ENCODE measurements around the gene CACUL1. TPM values are rescaled to one million over a fixed set of nuclear protein-coding genes. Genes with fewer than 3 reads are reported as not detected.

Gene CACUL1
- 10 to 100 TPM; 37.9 to 49.3 TPM for total RNA-seq

DNA sequence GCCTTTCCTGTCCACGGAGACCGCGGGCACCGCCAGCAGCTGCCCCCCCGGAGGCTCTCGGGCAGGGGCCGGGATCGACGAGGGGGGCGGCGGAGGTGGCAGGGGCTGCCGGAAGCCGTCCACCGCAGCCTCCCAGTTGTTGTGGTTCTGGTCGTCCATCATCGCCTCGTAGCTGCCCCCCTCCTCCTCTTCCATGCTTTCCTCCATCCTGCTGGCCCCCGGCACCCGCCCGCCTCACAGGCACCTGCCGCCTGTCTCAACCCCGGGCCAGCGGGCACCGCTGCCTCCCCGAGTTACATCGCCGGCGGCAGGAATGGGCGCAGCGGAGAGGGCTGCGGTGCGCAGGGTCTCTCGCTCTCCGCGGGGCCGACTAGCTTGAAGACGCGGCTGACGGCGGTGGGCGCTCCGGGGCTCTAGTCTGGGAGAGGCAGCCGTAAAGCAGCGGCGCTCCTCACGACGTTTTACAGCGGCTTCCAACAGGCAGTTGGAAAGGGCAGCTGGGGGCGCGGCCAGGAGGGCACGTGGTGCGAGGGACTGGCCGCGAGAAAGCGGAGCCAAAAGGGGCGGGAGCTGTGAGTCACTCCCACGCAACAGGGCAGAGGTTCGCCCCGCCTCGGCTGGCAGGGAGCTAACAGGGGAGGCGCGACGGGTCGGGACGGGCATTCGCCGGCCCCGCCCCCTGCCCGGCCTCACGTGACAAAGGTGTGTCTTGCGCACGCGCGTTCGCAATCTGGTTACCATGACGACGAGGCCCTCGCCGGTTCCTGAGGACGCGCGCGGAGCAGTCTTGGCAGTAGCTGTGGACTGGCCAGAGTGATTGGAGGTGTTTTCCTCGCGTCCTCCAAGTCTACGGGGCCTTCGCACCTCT lies at the start of gene CACUL1:
Gene CACUL1, minus strand, starts transcription at position 415 of the 868 bp plus-strand sequence. Its CDS starts 208 bp downstream, at position 207.
- H3K27me3 ChIP-seq, result no peaks in the 10 kb centered on the region
- DNase-seq, result peak; percentile 100
- no peaks in the 10 kb centered on the region for H3K36me3 ChIP-seq
- no peaks in the 10 kb centered on the region for H3K9me3 ChIP-seq
- intact Hi-C loops (cut with DNase I), result no loop called here
- peak within 1 kb of the TSS; percentile 85 for H3K27ac ChIP-seq
- H3K4me3 ChIP-seq, result peak within 1 kb of the TSS; percentile 99
- H3K4me1 ChIP-seq, result peaks cover 5% of the 10 kb centered on the region
- peak within 1 kb of the TSS; percentile 86 to 98 for H3K9ac ChIP-seq (ENCODE audit: low read depth in 2 of 2, low read length in 2 of 2)
- TF ChIP-seq, protein P1, sequence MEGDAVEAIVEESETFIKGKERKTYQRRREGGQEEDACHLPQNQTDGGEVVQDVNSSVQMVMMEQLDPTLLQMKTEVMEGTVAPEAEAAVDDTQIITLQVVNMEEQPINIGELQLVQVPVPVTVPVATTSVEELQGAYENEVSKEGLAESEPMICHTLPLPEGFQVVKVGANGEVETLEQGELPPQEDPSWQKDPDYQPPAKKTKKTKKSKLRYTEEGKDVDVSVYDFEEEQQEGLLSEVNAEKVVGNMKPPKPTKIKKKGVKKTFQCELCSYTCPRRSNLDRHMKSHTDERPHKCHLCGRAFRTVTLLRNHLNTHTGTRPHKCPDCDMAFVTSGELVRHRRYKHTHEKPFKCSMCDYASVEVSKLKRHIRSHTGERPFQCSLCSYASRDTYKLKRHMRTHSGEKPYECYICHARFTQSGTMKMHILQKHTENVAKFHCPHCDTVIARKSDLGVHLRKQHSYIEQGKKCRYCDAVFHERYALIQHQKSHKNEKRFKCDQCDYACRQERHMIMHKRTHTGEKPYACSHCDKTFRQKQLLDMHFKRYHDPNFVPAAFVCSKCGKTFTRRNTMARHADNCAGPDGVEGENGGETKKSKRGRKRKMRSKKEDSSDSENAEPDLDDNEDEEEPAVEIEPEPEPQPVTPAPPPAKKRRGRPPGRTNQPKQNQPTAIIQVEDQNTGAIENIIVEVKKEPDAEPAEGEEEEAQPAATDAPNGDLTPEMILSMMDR (IDR thresholded peaks at IDR 0.05), result no peak

DNA sequence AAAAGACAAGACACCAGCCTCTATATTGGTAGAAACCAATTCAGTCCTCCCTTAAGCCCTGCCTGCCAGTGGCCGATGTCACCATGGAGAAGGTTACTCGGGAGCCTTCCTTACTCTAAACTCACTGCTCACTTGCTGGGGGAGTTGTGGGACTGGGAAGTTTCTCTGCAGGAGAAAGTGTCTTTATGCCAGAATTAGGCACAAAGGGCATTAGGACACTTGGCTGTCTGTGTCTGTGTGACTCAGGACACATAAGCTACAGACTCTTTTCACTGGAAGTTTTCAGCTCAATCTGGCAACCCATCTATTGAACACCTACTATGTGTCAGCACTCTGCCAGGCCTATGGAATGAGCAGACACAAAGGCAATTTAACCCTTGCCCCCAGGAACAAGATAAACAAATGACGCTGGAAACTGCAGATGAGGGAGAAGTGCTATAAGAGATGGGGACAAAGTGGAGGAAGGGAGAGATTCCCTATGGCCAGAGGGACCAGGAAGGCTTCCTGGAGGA lies 49.5 kb upstream of the CACUL1 start:
- Histone ChIP-seq H3K36me3 (no peaks in the 10 kb centered on the region), H3K4me3 (no peak overlapping the region), H3K9me3 (no peaks in the 10 kb centered on the region), H3K27ac (no peak overlapping the region), H3K9ac (ENCODE audit: low read depth in 2 of 2, low read length in 2 of 2) (no peak overlapping the region), H3K4me1 (no peaks in the 10 kb centered on the region), H3K27me3 (no peaks in the 10 kb centered on the region)
- intact Hi-C loops (cut with DNase I), result loop anchor here (5.0 kb wide), 1 partner anchor 232 kb away; no protein-coding TSS in a partner anchor
- no peak for DNase-seq
- TF ChIP-seq, protein P1 (IDR thresholded peaks at IDR 0.05), result no peak

DNA sequence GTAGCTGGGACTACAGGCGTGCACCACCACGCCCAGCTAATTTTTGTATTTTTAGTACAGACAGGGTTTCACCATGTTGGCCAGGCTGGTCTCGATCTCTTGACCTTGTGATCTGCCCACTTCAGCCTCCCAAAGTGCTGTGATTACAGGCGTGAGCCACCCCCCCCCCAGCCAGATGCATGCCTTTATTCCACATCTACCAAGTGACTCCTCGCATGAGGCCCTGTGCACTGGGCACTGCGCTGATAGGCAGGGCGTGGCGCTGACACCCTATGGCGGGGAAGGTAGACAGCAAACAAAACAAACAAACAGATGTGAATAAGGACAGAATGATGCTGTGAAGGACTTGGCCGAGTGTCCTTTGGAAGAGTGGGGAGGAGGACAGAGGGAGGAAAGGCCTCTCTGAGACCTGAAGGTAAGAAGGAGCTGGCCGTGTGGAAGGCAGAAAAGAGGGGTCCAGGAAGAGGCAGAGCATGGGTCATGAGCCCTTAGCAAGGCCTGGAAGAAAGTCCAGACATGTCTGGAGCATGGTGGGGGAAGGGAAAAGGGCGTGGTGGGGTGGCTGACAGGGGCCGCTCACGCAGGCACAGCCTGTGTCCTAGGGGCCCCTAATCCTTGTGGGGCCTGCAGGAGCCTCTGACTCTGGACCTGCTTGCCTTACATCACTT lies 47.5 kb upstream of the CACUL1 start:
- TF ChIP-seq, protein P1 (IDR thresholded peaks at IDR 0.05), result no peak
- H3K4me3 ChIP-seq, result no peak overlapping the region
- no peak overlapping the region for H3K27ac ChIP-seq
- DNase-seq, result no peak
- no peaks in the 10 kb centered on the region for H3K27me3 ChIP-seq
- H3K4me1 ChIP-seq, result no peaks in the 10 kb centered on the region
- H3K36me3 ChIP-seq, result no peaks in the 10 kb centered on the region
- H3K9ac ChIP-seq (ENCODE audit: low read depth in 2 of 2, low read length in 2 of 2), result no peak overlapping the region
- intact Hi-C loops (cut with DNase I), result loop anchor here (5.0 kb wide), 1 partner anchor 230 kb away; no protein-coding TSS in a partner anchor
- no peaks in the 10 kb centered on the region for H3K9me3 ChIP-seq

DNA sequence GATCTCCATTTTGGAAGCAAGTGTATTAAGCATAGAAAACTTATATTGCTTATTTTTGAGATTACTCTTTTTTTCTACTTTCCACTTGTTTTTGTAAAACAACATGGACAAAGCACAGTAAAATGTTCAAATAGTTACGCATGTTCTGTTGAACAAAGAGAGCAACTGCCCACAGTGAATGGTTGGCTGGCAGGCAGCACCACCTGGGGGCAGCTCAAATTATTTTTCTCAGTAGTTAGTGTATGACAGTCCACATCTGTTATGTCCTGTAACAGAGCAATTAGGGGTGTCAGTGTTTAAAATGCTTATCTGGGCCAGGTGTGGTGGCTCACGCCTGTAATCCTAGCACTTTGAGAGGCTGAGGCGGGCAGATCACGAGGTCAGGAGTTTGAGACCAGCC lies 46.1 kb upstream of the CACUL1 start:
- H3K27ac ChIP-seq, result no peak overlapping the region
- H3K9me3 ChIP-seq, result no peaks in the 10 kb centered on the region
- TF ChIP-seq, protein P1 (IDR thresholded peaks at IDR 0.05), result peak; percentile 33
- H3K27me3 ChIP-seq, result no peaks in the 10 kb centered on the region
- H3K4me1 ChIP-seq, result no peaks in the 10 kb centered on the region
- H3K36me3 ChIP-seq, result no peaks in the 10 kb centered on the region
- H3K4me3 ChIP-seq, result no peak overlapping the region
- DNase-seq, result no peak
- intact Hi-C loops (cut with DNase I), result loop anchor here (5.0 kb wide), 1 partner anchor 229 kb away; no protein-coding TSS in a partner anchor
- no peak overlapping the region for H3K9ac ChIP-seq (ENCODE audit: low read depth in 2 of 2, low read length in 2 of 2)

DNA sequence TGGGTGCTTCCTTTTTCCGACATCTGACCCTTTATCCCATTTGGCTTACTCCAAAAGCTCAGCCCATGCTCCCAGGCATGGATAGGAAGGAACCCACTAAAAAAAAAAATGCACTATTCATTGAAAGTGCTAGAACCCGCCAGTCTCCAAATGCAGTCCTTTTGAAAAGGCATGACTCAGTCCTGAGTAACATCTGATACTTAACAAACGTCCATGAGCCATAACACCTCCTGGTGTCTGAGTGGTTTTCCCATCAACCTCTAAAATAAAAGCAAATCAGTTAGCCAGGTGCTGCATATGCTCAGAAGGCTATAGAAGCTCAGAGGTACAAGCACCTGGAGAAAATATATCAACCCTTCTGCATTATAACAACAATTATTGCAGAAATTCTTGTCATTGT lies 45.0 kb upstream of the CACUL1 start:
- Histone ChIP-seq H3K27me3 (no peaks in the 10 kb centered on the region), H3K4me3 (no peak overlapping the region), H3K27ac (no peak overlapping the region), H3K9me3 (no peaks in the 10 kb centered on the region), H3K36me3 (no peaks in the 10 kb centered on the region), H3K9ac (ENCODE audit: low read depth in 2 of 2, low read length in 2 of 2) (no peak overlapping the region), H3K4me1 (no peaks in the 10 kb centered on the region)
- TF ChIP-seq, protein P1 (IDR thresholded peaks at IDR 0.05), result no peak
- intact Hi-C loops (cut with DNase I), result loop anchor here (5.0 kb wide), 1 partner anchor 227 kb away; no protein-coding TSS in a partner anchor
- DNase-seq, result no peak
